GM21717 (cell line): Measurements from ENCODE around the gene HES6.

Source experiments
- ATAC-seq: cut with Tn5 transposase; IDR thresholded peaks from one replicate; pipeline ENCODE4 v1.9.1; 2021; ENCODE audit warnings: mild to moderate bottlenecking, moderate library complexity; ENCODE audit not compliant: unreplicated experiment

Gene HES6

DNA sequence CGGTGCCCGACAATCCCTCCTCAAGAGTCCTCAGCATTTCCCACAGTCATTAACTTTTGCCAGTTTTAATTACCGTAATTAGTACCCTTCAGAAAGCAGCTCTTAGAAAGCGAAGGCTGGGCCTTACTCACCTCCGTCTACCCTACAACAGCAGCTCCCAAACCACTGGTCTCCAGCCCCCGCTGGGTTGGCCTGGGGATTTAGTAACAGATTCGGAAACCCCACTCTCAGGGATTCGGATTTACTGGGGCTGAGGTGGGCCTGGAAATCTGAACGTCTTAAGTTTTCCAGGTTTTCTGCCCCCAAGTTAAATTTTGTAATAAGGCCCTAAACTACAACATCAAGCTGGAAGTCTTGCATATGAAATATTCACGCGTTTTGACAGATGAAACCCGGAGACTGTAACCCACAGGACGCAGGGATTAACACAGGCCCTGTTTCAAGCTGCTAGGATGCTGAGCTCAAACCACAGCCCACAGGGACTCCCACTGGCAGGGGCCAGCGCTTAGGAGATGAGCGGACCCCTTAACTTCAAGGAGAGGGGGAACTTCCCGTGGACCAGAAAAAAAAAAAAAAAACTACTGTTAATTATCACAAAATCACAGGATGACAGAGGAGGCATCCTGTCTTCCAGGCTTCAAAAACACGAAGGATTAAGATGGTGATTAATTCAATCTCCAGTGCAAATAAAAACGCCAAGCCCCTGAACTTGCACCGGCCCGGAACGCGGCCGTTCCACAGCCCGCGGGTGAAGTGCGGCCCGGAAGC, 37.3 kb downstream of the HES6 start:
- no peak for ATAC-seq

DNA sequence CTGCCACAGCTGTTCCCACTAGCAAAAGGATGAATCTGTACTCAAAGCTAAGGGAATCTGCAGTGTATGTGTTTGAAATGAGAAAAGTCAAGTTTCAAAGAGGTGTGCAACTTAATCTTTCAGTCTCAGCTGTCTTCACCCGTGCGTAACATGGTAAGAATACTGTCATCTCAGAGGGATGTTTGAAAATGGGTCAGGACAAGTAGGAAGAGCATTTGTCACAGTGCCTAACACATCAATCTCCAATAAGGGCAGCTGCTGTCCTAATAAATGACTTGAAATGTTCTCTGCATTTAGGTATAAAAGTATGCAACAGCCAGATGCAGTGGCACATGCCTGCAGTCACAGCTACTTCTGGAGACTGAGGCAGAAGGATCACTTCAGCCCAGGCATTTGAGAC, 49.4 kb downstream of the HES6 start:
- no peak for ATAC-seq
